ENCODE data around the gene PARVB.

DNA sequence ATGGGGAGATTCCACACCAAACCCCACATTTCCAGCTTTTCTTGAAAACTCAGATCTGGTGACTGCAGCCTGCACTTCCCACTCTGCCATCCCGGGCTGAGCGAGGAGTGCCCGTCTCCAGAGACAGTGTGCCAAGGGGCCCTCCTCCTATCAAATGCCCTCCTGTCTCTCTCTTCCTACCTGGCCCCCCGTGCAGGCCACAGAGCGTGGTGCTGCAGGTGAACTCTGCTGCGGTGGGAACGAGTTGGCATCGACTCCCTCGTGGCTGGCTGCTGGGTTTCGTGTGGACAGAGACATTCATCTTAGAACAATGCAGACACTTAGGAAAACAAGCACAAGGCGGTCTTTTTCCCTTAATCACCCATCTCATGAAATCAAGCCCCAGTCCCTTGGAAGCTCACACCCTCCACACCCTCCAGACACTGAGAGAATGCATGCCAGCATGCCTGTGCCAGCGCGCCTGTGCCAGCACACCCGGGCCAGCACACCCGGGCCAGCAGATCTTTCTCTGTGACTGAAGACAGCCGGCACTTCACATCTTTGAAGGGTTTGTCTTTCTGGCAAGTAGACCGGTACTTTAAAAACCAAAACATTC lies 65.0 kb downstream of the PARVB start:
- no peak for TF ChIP-seq CTCF (IDR thresholded peaks at IDR 0.05 in 2 of 3, conservative IDR thresholded peaks at IDR 0.05 in 1 of 3; ENCODE audit: control insufficient read depth in 2 of 3, extremely low read depth in 1 of 3, insufficient read depth in 1 of 3, low read depth in 3 of 3, low read length in 3 of 3)
- TF ChIP-seq ZNF384 (IDR thresholded peaks at IDR 0.05; ENCODE audit: borderline replicate concordance, low read depth, low read length), result no peak
- TF ChIP-seq POLR2A (IDR thresholded peaks at IDR 0.05; ENCODE audit: low read depth, low read length), result no peak
- no peak for TF ChIP-seq SREBF1 (IDR thresholded peaks at IDR 0.05; ENCODE audit: low read length)
- TF ChIP-seq, protein P1, sequence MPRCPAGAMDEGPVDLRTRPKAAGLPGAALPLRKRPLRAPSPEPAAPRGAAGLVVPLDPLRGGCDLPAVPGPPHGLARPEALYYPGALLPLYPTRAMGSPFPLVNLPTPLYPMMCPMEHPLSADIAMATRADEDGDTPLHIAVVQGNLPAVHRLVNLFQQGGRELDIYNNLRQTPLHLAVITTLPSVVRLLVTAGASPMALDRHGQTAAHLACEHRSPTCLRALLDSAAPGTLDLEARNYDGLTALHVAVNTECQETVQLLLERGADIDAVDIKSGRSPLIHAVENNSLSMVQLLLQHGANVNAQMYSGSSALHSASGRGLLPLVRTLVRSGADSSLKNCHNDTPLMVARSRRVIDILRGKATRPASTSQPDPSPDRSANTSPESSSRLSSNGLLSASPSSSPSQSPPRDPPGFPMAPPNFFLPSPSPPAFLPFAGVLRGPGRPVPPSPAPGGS (IDR thresholded peaks at IDR 0.05; ENCODE audit: borderline replicate concordance, insufficient read depth, low read depth, low read length, poor library complexity, severe bottlenecking), result no peak

Data from GM12878 (cell line).